K562 (cell line): ENCODE measurements around the gene VARS1. TPM values are rescaled to one million over a fixed set of nuclear protein-coding genes. Genes with fewer than 3 reads are reported as not detected.
A peak's percentile ranks its signal among the peaks of the same experiment; 100 is the strongest.

Experiments
- ARID2 ChIP-seq: fragments of 450-650 bp; IDR thresholded peaks from 2 replicates; pipeline ENCODE4 v1.6.1; 2017; ENCODE audit warnings: antibody characterized with exemption, mild to moderate bottlenecking
- CBX2 ChIP-seq: fragments of 200-600 bp; sonication (generic); IDR thresholded peaks from one replicate; pipeline ENCODE4 v1.6.1; 2012; ENCODE audit warnings: mild to moderate bottlenecking, low read length, inconsistent platforms; ENCODE audit not compliant: insufficient read depth, poor library complexity, severe bottlenecking
- CREM ChIP-seq: IDR thresholded peaks from 2 replicates; pipeline ENCODE4 v1.6.1; 2014; ENCODE audit warnings: antibody characterized with exemption, low read depth
- HMGXB4 ChIP-seq: sonication (generic); formaldehyde crosslinking; IDR thresholded peaks from 2 replicates; pipeline ENCODE4 v1.8.1; 2023; ENCODE audit warnings: mild to moderate bottlenecking, missing genetic modification reagents
- MAFG ChIP-seq: fragments of 450-650 bp; conservative IDR thresholded peaks from 2 replicates; pipeline ENCODE4 v1.6.1; 2016; ENCODE audit warnings: missing genetic modification characterization, missing compliant biosample characterization
- MEF2A ChIP-seq: IDR thresholded peaks from 2 replicates; pipeline ENCODE4 v1.6.1; 2011; ENCODE audit warnings: low read depth, mild to moderate bottlenecking, low read length, moderate library complexity; ENCODE audit not compliant: control insufficient read depth
- POLR2AphosphoS5 ChIP-seq: IDR thresholded peaks from 2 replicates; pipeline ENCODE4 v1.6.1; 2011; ENCODE audit warnings: mild to moderate bottlenecking, low read depth, low read length, moderate library complexity; ENCODE audit not compliant: control insufficient read depth, insufficient read depth
- POLR3G ChIP-seq: IDR thresholded peaks from 2 replicates; pipeline ENCODE4 v1.6.1; 2011; ENCODE audit not compliant: insufficient read length, insufficient replicate concordance; ENCODE audit errors: extremely low read depth
- RUNX1 ChIP-seq: sonication (generic); IDR thresholded peaks from 2 replicates; pipeline ENCODE4 v1.6.1; 2016; ENCODE audit warnings: antibody characterized with exemption, low read depth
- SAFB2 ChIP-seq: fragments of 200-400 bp; formaldehyde crosslinking; IDR thresholded peaks from 2 replicates; pipeline ENCODE4 v1.6.1; 2018; ENCODE audit warnings: borderline replicate concordance, low read length, low read depth, moderate library complexity; ENCODE audit not compliant: severe bottlenecking
- TARDBP ChIP-seq: fragments of 450-650 bp; IDR thresholded peaks from 2 replicates; pipeline ENCODE4 v1.6.1; 2016
- TEAD1 ChIP-seq, 2 experiments: fragments of 450-650 bp in 1 of 2; sonication (generic) in 1 of 2; formaldehyde crosslinking; IDR thresholded peaks; 2 replicates each; pipeline versions ENCODE4 v1.4.0 to v1.8.0; 2020 to 2022; ENCODE audit warnings: mild to moderate bottlenecking in 2 of 2, missing genetic modification reagents in 1 of 2
- ZBTB11 ChIP-seq, 3 experiments: fragments of 200-800 bp in 1 of 3; fragments of 250-450 bp in 1 of 3; fragments of 450-650 bp in 1 of 3; sonication (Bioruptor Pico) in 1 of 3; sonication (Bioruptor generic) in 1 of 3; formaldehyde crosslinking in 1 of 3; IDR thresholded peaks; 2 replicates each; pipeline versions ENCODE4 v1.6.1 to v1.8.0; 2016 to 2022; ENCODE audit warnings: mild to moderate bottlenecking in 2 of 3, missing genetic modification characterization in 2 of 3, missing compliant biosample characterization in 1 of 3, moderate library complexity in 1 of 3
- ZNF197 ChIP-seq: fragments of 200-800 bp; sonication (Bioruptor generic); IDR thresholded peaks from 2 replicates; pipeline ENCODE4 v1.6.1; 2016; ENCODE audit warnings: low read depth, missing genetic modification characterization, missing compliant biosample characterization
- ZNF717 ChIP-seq: fragments of 250-450 bp; sonication (Bioruptor Pico); IDR thresholded peaks from 2 replicates; pipeline ENCODE4 v1.5.0; 2021
- polyA plus RNA-seq, 8 experiments: library from polyadenylated mRNA; depleted of rRNA in 4 of 8; stranded (reverse) in 5 of 8; unstranded in 3 of 8; fragments of >200 nt; fragmentation: Nextera tagmentation in 2 of 8; fragmentation: Illumina TruSeq in 1 of 8; extraction: Ambion mirVana in 2 of 8; extraction: Trizol in 1 of 8; gene quantifications; 2 replicates each; pipeline versions ENCODE4 v1.2.1 to v1.2.3, GENCODE V29; 2011 to 2014; ENCODE audit warnings: inconsistent platforms in 1 of 8, missing spikeins in 1 of 8
- total RNA-seq, 7 experiments: library from RNA; depleted of rRNA in 6 of 7; stranded (reverse); fragments of >200 nt in 6 of 7; fragmentation: Illumina TruSeq in 2 of 7; extraction: Trizol in 2 of 7; gene quantifications; 2 replicates each; pipeline versions ENCODE4 v1.2.1 to v1.2.3, GENCODE V29; 2011 to 2021; ENCODE audit warnings: low replicate concordance in 1 of 7
- TF ChIP-seq, protein P1 (sequence below): sonication (generic); formaldehyde crosslinking; IDR thresholded peaks from 2 replicates; pipeline ENCODE4 v1.8.0; 2022; ENCODE audit warnings: mild to moderate bottlenecking, missing genetic modification reagents
- TF ChIP-seq, protein P2 (sequence below): fragments of 200-400 bp; formaldehyde crosslinking; IDR thresholded peaks from 2 replicates; pipeline ENCODE4 v1.6.1; 2017; ENCODE audit warnings: mild to moderate bottlenecking, low read depth, low read length, moderate library complexity

Gene VARS1
- total and polyA plus RNA-seq, 9 of the 15 experiments (the other 6 are each of a cell fraction or from before 2014, with no cell fraction given), result 2.9 to 488 (median 130) TPM

- TF ChIP-seq, protein P1, sequence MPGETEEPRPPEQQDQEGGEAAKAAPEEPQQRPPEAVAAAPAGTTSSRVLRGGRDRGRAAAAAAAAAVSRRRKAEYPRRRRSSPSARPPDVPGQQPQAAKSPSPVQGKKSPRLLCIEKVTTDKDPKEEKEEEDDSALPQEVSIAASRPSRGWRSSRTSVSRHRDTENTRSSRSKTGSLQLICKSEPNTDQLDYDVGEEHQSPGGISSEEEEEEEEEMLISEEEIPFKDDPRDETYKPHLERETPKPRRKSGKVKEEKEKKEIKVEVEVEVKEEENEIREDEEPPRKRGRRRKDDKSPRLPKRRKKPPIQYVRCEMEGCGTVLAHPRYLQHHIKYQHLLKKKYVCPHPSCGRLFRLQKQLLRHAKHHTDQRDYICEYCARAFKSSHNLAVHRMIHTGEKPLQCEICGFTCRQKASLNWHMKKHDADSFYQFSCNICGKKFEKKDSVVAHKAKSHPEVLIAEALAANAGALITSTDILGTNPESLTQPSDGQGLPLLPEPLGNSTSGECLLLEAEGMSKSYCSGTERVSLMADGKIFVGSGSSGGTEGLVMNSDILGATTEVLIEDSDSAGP (CRISPR knock-in tag), result no peak
- peak; percentile 100 for TF ChIP-seq MEF2A
- no peak for TF ChIP-seq ZNF717
- no peak for TF ChIP-seq ARID2
- TF ChIP-seq POLR2AphosphoS5, result peak; percentile 88
- peak; percentile 99 for TF ChIP-seq CREM
- peak; percentile 87; the same call in 1 of the 2 replicates for TF ChIP-seq HMGXB4 (CRISPR knock-in tag)
- TF ChIP-seq MAFG (tag), result peak; percentile 91
- TF ChIP-seq, protein P2, sequence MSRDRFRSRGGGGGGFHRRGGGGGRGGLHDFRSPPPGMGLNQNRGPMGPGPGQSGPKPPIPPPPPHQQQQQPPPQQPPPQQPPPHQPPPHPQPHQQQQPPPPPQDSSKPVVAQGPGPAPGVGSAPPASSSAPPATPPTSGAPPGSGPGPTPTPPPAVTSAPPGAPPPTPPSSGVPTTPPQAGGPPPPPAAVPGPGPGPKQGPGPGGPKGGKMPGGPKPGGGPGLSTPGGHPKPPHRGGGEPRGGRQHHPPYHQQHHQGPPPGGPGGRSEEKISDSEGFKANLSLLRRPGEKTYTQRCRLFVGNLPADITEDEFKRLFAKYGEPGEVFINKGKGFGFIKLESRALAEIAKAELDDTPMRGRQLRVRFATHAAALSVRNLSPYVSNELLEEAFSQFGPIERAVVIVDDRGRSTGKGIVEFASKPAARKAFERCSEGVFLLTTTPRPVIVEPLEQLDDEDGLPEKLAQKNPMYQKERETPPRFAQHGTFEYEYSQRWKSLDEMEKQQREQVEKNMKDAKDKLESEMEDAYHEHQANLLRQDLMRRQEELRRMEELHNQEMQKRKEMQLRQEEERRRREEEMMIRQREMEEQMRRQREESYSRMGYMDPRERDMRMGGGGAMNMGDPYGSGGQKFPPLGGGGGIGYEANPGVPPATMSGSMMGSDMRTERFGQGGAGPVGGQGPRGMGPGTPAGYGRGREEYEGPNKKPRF, result no peak
- TF ChIP-seq RUNX1, result peak; percentile 89; the same call in 1 of the 2 replicates
- TF ChIP-seq POLR3G, result no peak
- peak; percentile 72 to 80; a peak in 2 of 4 replicates for TF ChIP-seq TEAD1 (CRISPR knock-in tag; IDR thresholded peaks at IDR 0.05)
- TF ChIP-seq ZBTB11 (CRISPR knock-in tag; IDR thresholded peaks at IDR 0.05), result peak in 1 of 3 experiments; percentile 66; a peak in 1 of 6 replicates
- TF ChIP-seq TARDBP, result peak; percentile 94
- TF ChIP-seq ZNF197, result peak; percentile 95
- no peak for TF ChIP-seq SAFB2
- no peak for TF ChIP-seq CBX2
Measured at GRCh38 chr6:31776989-31777666, 18.4 kb downstream of the VARS1 start, which contains the start of gene VWA7 (continued).
